HG03342 (cell line): ENCODE data around the gene GLCE.
"Not testable (repeated sequence)": the region's sequence is repeated elsewhere in the genome, so short reads cannot be mapped to it uniquely, and the experiment has no call there.

ENCODE experiments used
- ATAC-seq: cut with Tn5 transposase; IDR thresholded peaks from one replicate; pipeline ENCODE4 v1.9.1; 2021; ENCODE audit warnings: mild to moderate bottlenecking, moderate library complexity; ENCODE audit not compliant: unreplicated experiment

GLCE gene

DNA sequence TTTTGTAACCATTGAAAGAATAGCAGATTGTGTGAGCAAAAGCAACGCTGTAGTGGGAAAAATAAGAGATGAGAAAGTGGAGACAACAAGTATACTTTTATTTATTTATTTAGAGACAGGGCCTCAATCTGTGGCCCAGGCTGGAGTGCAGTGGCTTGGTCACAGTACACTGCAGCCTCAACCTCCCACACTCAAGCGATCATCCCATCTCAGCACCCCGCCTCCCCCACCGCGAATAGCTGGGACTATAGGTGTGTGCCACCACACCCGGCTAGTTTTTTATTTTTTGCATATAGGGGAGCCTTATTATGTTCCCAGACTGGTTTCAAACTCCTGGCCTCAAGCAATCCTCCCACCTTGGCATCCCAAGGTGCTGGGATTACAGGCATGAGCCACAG is 1.6 kb upstream of the GLCE start:
- ATAC-seq = no peak

DNA sequence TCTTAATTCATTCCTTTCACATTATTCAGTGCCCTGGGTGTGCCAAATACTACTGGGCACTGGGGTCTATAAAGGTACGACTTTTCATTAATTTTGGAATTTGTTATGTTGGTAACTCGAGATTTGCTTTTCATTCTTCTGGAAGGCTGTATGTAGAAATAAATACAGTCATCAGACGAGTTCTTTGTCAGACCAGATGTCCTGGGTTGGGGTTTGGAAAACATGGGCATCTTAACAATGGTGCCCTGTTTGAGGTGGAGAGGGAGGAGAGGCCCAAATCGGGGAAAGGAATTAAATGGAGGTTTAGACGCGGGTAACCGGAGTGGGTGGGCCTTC is 662 bp upstream of the GLCE start:
- no peak for ATAC-seq

DNA sequence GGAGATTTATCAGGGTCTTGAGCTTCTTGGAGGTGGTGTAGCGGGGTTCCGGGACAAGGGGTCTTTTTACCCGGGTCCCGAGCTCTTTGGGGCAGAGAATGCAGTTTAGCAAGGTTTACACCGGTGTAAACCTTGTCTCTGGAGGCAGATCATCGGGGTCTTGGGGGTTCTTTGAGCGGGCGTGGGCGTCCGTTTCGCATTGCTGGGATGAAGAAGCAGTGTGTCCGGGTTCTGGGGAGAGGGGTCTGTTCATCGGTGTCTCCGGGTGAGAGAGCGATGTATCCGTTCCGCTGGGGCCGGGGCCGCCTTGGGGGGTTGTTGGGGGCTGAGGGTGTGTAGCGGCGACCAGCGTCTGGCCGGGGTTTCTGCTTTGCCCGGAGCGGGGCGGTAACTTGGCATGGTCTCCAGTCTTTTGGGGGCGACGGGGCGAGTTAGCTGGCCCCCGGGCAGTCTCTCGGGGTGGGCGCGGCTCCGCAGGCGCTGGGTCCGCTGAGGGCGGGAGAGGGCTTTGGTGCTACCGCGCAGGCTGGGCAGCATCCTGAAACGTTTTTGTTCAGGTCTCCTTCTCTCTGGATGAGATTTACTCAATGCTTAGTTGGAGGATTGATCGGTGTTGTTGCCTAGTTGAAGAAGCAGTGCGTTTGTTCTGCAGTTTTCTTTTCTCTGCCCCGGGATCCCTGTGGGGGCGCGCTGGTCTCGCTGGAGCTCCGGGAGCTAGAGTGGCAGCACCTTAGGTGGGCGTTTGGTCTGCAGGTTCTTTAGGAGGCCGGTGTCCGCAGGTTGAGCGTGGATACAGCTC is 843 bp downstream of the GLCE start:
- ATAC-seq = no peak

DNA sequence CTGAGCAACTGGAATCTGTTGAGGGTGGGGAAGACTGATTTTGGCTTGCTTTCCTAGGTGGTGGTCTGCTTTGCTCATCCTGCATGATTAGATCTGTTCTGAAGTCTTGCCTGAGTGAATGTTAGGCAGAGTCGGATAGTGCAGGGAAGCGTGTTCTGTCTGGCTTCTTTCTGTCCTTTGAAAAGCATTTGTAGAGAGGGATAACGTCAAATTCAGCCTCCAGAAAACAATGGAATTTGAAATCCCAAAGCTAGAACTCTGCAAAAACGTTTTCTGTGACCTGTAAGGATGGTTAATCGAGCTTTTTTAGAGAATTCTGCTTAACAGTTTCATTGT is 1.4 kb downstream of the GLCE start:
- ATAC-seq = no peak

DNA sequence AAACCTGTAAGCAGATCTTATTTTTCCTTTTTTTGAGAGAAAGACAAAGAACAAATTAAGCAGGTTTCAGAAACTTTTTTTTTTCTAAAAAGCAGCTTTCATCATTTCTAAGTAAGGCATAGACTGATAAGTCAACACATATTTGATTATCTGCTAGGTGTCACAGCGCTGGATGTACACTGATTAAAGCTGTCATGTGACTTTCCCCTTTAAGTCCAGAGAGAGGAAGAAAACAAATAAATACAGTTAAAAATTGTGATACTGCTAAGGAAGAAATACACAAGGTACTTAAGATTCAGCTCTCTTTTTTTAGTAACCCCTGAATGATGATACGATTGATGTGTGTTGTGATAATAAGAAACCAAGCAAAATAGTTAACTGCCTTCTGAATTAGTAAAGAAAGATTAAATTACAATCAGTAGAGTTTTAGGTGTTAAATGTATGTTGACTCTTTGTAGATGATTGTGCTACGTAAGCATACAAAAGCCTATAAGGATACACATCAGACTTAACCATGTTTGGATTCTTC is 2.8 kb downstream of the GLCE start:
- ATAC-seq = no peak

DNA sequence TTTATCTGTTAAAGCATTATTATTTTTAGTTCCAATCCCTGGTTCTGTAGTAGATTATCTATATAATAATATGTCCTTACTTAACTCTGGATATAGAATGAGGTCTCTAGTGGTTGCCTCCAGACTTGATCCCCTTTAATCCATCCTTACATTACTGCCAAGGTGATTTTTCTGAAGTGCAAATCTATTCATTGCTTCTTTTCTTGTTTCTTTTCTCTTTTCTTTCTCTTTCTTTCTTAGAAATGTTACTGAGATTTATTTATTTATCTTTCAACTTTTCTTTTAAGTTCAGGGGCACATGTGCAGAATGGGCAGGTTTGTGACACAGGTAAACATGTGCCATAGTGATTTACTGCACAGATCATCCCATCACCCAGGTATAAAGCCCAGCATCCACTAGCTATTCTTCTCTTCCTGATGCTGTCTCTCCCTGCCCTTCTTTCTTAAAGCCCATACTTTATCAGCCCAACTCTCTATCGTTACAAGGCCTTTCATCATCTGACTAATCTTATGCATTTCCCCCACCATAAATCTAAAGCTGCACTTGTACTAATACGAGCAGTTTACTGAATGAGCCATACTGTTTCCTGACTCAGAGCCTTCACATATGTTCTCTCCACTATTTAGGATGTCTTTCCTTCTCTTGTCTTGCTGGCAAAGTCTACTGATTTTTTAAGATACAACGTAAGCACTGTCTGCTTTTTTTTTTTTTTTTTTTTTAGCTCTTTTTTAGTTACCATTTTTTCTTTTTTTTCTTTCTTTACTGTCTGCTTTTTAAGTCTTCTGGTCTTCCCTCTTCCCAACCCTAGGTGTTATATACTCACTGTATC is 4.6 kb downstream of the GLCE start:
- no peak for ATAC-seq

DNA sequence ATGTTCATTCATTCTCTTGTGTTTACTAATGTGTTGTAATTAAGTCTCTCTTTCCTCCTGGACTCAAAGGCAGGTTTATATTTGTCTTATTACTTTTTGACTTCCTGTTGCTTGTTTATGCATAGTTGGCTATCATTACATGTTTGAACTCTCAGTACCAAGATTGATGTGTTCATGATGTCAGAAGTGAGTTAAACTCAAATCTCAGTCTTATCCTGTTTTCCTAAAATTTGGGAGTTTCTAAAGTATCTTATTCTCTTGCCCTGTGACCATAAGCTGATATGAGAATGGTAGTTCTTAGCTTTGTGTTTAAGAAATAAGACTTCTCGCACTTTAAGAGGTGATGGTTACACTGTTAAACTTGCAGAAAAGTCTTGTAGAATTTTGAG is 5.2 kb downstream of the GLCE start:
- ATAC-seq = no peak

DNA sequence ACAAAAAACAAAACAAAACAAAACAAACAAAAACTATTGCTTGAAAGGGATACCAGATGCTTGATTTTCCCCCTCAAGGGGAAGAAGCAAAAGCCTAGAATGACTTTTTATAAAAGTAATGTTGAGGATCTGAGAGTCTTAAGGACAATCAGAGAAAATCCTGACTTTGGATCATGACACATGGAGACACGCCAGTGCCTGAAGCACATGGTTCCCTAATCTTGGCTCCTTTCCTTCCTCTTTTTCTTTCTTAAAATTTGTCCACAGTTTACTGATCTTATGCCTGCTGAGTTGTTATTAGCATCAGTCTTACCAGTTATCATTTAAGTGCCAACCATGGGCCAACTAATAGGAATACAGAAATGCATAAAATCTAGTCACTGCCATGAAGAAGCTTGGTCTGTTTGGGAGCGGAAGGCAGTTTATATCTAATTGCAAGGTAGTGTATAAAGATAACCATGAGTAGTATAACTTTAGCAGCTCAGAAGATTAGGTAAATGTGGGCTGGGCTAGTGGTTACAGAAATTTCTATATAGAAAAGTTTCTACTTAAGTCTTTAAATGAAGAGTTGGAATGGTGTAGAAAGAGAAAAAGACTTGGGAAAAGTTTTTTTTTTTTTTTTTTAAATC is 6.9 kb downstream of the GLCE start:
- no peak for ATAC-seq

DNA sequence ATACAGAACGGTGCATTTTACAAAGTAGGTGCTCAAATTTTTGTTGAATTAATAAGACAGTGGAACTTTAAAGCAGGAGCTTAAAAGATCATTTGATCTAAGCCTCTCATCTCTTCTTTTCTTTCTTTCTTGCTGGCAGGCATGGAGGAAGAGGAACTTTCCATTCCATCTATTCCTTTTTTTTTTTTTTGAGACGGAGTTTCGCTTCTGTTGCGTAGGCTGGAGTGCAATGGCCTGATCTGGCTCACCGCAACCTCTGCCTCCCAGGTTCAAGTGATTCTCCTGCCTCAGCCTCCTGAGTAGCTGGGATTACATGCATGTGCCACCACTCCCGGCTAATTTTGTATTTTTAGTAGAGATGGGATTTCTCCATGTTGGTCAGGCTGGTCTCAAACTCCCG is 7.9 kb downstream of the GLCE start:
- not testable (repeated sequence) for ATAC-seq

DNA sequence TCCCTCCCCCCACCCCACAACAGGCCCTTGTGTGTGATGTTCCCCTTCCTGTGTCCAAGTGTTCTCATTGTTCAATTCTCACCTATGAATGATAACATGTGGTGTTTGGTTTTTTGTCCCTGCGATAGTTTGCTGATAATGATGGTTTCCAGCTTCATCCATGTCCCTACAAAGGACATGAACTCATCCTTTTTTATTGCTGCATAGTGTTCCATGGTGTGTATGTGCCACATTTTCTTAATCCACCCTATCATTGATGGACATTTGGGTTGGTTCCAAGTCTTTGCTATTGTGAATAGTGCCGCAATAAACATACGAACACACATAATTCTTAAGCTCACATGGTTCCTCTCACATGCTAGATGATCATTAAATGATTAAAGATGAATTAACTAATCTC is 9.1 kb downstream of the GLCE start:
- not testable (repeated sequence) for ATAC-seq

DNA sequence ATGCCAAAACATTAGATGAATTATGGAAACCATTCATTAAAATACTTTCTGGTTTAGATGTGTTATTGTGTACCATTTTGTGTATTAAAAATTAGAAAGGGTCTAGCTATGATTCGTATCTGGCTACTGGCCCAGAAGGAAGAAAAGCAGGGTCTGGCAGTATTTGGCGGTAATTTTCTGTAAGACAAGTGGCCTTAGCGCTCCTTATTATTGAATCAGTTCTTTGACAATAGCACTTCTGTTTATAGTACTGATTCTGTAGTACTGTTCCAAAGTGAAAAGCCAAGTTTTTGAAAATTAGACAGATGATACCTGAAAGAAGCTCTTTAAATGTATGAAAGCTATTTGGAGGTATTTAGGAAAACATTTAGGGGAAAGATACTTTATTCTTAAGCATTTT is 10.2 kb downstream of the GLCE start:
- no peak for ATAC-seq

DNA sequence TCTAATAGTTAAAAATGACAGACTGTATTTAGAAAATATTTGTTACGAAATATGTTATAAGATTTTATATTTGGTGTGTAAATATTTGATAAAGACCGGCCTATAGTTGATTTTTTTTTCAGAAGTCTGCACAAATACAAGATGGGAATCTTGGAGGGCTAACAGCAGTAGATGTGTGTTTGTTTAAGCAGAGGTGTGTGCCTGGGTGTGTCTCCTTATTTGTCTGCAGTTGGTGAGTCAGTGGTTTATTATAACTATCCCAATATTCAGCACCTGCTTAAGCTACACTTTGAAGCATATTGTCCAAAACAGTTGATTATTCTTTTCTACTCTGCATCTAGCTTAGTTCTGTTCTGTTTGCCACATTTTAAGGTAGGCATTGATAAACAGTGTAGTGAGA is 12.4 kb downstream of the GLCE start:
- ATAC-seq = no peak

DNA sequence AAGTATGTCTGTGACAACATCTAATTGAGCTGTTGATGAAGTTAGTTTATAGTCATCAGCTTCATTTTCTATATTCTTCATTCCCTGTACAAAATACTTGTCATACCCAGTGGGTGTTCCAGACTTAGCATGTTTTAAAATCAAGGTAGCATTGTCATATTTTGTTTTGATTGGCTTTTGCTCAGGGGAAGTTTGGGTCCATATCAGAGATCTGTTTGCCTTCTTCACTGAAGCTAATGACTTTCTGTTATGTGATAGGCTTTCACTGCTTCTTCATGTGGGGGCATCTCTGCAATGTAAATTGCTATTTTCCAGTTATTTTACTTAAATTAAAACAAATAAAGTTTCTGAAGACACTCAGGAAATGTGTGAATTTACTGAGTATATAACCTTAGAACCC is 15.1 kb downstream of the GLCE start:
- ATAC-seq = no peak

DNA sequence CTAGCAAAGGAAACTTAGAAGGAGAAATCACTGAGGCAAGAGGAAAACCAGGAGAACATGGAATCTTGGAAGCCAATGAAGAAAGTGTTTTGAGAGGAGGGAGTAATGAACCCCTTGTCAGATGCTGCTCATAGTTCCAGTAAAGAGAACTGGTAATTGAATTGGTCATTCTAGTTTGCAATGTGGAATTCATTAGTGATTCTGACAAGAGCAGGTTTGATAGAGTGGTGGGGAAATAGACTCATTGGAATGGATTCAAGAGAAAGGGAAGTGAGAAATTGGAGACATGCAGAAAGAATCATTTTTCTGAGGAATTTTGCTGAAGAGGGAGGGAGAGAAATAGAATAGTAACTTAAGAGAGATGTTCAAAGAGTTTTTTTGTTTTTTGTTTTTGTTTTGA is 21.0 kb downstream of the GLCE start:
- no peak for ATAC-seq

DNA sequence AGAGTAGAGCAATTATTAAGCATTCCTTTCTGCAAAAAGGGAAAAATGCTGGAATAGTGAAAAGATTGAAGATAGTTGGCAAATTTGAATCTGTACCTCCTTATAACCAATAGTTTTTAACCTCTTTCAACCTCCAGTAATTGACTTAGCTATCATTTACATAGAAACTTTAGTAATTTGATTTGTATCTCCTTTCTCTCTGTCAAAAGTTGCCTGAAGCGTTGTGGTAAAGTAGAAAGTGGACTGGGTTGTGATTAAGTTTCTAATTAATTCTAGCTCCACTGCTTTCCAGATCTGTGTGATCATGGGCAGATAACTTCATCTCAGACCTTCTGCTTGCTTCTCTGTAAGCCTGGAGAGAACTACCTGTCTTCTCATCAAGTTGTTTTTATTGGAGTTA is 24.8 kb downstream of the GLCE start:
- ATAC-seq = no peak

DNA sequence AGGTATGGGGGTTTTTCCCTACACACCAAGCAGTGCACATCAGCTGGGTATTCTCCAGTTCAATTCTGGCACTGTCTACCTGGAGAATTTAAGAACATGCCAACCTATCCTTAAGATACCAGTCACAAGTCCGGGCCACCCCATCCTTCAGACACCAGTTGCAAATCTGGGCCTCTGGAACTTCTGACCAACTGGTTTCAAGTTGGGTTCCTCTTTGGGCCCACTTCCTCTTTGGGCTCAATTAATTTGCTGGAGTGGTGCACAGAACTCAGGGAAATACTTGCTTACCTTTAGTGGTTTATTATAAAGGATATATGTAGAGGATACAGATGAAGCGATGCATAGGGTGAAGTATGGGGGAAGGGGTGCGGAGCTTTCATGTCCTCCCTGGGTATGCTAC is 25.3 kb downstream of the GLCE start:
- no peak for ATAC-seq

DNA sequence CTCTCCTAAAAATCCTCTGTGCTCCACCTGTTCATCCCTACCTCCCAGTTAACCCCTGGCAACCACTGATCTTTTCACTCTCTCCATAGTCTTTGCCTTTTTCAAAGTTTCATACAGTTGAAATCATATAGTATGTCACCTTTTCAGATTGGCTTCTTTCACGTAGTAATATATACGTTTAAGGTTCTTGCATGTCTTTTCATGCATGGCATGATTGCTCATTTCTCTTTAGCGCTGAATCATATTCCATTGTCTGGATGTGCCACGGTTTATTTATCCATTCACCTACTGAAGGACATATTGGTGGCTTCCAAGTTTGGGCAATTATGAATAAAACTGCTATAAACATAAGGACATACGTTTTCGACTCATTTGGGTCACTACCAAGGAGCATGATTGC is 28.7 kb downstream of the GLCE start:
- no peak for ATAC-seq

DNA sequence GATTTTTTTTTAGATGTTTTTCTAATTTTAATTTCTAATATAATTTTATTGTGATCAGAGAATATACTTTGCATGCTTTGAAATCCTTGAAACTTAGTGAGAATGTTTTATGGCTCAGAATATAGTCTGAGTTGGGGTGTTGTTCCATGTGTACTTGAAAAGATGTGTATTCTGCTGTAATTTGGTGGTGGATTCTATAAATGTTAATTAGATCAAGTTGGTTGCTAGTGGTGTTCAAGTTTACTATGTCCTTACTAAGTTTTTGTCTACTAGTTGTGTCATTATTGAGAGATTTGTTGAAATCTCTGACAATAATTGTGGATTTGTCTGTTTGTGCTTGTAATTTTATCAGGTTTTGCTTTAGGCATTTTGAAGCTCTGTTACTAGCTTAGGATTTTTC is 29.7 kb downstream of the GLCE start:
- no peak for ATAC-seq

DNA sequence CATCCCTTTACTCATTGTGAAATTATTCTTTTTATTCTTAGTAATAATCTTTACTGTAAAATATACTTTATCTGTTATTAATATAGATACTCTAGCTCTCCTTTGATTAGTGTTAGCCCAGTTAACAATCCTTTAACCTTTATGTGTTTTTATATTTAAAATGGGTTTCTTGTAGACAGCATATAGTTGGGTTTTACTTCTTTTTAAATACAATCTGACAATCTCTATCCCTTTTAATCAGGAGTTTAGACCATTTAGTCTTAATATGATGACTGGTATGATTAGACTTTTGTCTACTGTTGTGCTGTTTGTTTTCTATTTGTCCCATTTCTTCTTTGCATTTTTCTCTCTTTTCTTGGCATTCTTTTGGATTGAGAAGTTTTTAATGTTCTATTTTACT is 30.1 kb downstream of the GLCE start:
- ATAC-seq = no peak

DNA sequence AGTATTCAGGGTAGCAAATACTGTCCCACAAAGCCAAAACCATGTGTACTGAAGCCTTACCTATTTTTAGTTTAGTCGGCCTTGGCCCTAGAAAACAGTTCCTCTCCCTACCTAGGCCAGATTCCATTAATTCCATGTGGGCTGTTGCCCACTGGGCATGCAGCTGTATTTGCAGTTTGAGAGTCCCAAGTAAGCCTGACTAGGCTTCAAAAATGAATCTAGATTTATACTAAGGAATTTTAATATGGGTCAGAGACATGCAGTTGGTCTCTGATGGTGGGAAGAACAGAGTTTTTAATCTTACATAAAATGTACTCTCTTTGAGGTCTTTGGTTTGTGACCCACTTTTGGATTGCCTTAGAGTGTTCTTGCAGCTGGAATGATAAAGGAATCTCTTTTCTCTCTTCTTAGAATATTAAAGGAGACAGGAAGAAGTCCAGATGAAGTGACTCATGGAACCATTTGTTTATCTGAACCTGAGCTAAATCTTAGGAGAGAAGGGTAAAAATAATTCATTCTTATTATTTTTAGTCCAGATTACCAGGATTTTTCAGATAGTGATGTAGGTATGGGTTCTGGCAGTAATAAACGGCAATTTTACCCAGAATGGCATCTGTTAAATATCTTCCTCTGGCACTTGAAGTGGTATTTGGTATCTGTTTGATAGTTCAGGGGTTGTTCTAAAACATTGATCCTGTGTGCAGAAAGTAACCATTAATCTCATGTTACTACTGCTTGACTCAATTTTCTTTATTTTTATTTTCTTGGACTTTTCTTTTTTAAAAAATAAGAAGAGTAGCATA is 33.8 kb downstream of the GLCE start:
- no peak for ATAC-seq

DNA sequence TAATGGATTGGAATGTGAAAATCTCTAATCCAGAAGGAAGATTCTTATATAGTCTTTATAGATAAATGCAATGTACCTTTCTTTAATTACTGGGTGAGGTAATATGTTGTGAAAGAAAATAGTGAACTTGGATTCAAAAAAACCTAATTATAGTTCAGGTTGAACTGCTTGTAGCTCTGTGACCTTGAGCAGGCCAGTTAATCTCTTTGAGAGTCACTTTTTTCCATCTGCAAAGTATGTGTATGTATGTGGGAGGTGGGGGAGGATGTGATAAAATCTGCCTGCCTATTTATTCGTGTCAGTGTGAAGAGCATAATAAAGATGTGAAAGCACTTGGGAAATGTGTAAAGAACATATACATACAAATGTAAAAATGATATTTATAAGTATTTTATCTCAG is 34.4 kb downstream of the GLCE start:
- no peak for ATAC-seq
